CD4-positive, alpha-beta T cell treated with Interleukin-10 for 1 hour (primary cell): ENCODE measurements around the gene CRYBA1.
"Not testable (repeated sequence)": the region's sequence is repeated elsewhere in the genome, so short reads cannot be mapped to it uniquely, and the experiment has no call there.

Experiments
- DNase-seq: peaks from one replicate; pipeline ENCODE4 v3.0.0-alpha.2; 2020

The CRYBA1 gene

GRCh38 chr17:29246628-29247027 is at the start of gene CRYBA1:
Gene CRYBA1 (plus strand): TSS chr17:29246859. CDS start chr17:29246864, 5 bp downstream.
- no peak for DNase-seq

GRCh38 chr17:29197516-29198272 is 49.0 kb upstream of the CRYBA1 start:
- no peak for DNase-seq

GRCh38 chr17:29204068-29204804 is 42.4 kb upstream of the CRYBA1 start:
- not testable (repeated sequence) for DNase-seq

- no peak for DNase-seq
Observed at GRCh38 chr17:29205047-29205446, 41.6 kb upstream of the CRYBA1 start.

- no peak for DNase-seq
Observed at GRCh38 chr17:29207975-29208374, 38.7 kb upstream of the CRYBA1 start.

- DNase-seq = no peak
Observed at GRCh38 chr17:29209073-29209472, 37.6 kb upstream of the CRYBA1 start.

- DNase-seq = no peak
Observed at GRCh38 chr17:29210879-29211278, 35.8 kb upstream of the CRYBA1 start.

GRCh38 chr17:29212094-29212631 is 34.5 kb upstream of the CRYBA1 start:
- DNase-seq = no peak

GRCh38 chr17:29212681-29213121 is 34.0 kb upstream of the CRYBA1 start:
- DNase-seq = no peak

GRCh38 chr17:29214215-29215146 is 32.2 kb upstream of the CRYBA1 start:
- no peak for DNase-seq

- DNase-seq = no peak
Observed at GRCh38 chr17:29215174-29215573, 31.5 kb upstream of the CRYBA1 start.

- DNase-seq = no peak
Observed at GRCh38 chr17:29215717-29216116, 30.9 kb upstream of the CRYBA1 start.

GRCh38 chr17:29216181-29216580 is 30.5 kb upstream of the CRYBA1 start:
- no peak for DNase-seq

- no peak for DNase-seq
Observed at GRCh38 chr17:29216856-29217255, 29.8 kb upstream of the CRYBA1 start.

GRCh38 chr17:29219378-29220047 is 27.1 kb upstream of the CRYBA1 start:
- DNase-seq = peak; percentile 77

GRCh38 chr17:29221338-29221737 is 25.3 kb upstream of the CRYBA1 start:
- DNase-seq = not testable (repeated sequence)

GRCh38 chr17:29225396-29225795 is 21.3 kb upstream of the CRYBA1 start:
- DNase-seq = no peak

- no peak for DNase-seq
Observed at GRCh38 chr17:29233301-29233700, 13.4 kb upstream of the CRYBA1 start.

- not testable (repeated sequence) for DNase-seq
Observed at GRCh38 chr17:29234972-29235371, 11.7 kb upstream of the CRYBA1 start.

GRCh38 chr17:29235904-29236303 is 10.8 kb upstream of the CRYBA1 start:
- no peak for DNase-seq

GRCh38 chr17:29237476-29238132 is 9.1 kb upstream of the CRYBA1 start:
- DNase-seq = no peak
